AG04449 (cell line): ENCODE results near the gene SYK.

Experiments used
- CTCF ChIA-PET: fragments of 350-600 bp; formaldehyde crosslinking; extraction: SDS; loops from one replicate; lab custom pipeline; 2021; ENCODE audit warnings: antibody characterized with exemption; lab: Yijun Ruan, JAX
- POLR2A ChIA-PET: fragments of 400-600, 350-600 bp; formaldehyde crosslinking; extraction: SDS; loops from one replicate; lab custom pipeline; 2020; ENCODE audit warnings: antibody characterized with exemption, inconsistent platforms; lab: Yijun Ruan, JAX
- DNase-seq: peaks from one replicate; pipeline ENCODE4 v3.0.0-alpha.2; 2010; ENCODE audit warnings: low read depth, low spot score
- H3K4me3 ChIP-seq: 2 replicates; pipeline ENCODE4 v1.5.1; 2011; ENCODE audit warnings: low read depth, mild to moderate bottlenecking, control low read depth, low read length
- CTCF ChIP-seq: IDR thresholded peaks from one replicate; pipeline ENCODE4 v1.5.1; 2011; ENCODE audit warnings: mild to moderate bottlenecking, moderate library complexity, low read length, control low read depth, inconsistent platforms; ENCODE audit not compliant: insufficient read depth; ENCODE audit errors: missing control alignments

Gene SYK

DNA sequence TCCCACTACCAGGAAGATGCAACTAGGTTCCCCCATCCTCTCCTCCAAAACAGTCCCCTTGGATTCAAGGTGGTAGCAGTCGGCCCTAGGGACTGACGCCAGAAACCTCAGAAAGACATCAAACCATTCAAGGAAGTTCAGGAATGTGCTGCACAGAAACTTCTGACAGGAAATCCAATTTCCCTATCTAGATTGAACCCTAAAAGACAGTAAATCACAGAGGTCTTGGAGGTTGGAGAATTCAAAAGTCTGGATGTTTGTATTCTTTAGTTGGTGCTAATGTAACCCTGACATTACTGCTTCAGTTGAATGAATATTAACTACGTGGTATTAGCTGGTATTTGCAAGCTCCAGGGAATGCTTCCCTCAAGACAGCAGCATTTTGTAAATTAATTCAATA, 125.3 kb downstream of the SYK start:
- H3K4me3 ChIP-seq: no peak overlapping the region
- TF ChIP-seq CTCF: no peak
- DNase-seq: no peak
- ChIA-PET CTCF (interaction anchor here (0.6 to 1.5 kb wide), 2 partner anchors 11 to 807 kb away, joined by 3 to 5 read pairs; no protein-coding TSS in a partner anchor), POLR2A (no interaction called here)

DNA sequence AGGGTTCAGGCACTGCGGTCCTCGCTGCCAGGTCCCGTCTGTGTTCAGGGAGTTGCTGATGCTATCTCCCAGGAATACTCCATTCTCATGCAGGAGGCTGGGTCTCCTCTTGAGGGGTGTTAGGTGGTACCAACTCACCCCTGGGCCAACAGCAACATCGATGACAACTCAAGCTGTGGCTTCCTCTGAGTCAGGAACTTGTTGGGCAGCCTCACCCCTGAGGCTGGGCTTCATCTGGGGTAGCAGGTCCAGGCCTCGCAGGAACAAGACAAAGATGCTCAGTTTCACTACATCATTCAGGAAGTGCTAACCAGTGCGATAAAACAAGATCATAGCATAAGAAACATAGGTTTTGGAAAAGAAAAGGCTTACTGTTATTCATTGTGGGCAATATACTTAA, 125.9 kb downstream of the SYK start:
- CTCF ChIA-PET: interaction anchor here (0.6 to 1.9 kb wide), 3 partner anchors 12 to 807 kb away, joined by 3 to 8 read pairs (median 5); no protein-coding TSS in a partner anchor
- DNase-seq: no peak

DNA sequence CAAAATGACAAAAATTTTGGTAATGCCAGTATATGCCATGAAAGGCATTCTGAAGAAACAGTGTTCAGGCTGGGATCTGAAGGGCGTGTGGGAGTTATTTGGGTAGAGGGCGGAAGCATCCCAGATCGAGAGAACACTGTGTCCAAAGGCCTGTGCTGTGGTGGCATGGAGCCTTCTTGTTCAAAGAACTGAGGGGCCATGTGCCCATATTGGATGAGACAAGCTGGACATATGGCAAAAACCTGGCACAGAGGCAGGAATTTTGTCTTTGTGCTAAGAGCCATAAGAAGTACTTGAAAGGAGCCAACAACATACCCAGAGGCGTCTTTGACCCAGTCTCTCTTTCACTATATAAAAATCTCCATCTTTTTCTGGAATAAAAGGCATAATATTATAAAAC, 128.0 kb downstream of the SYK start:
- POLR2A ChIA-PET: no interaction called here
- no peak for DNase-seq
- no peak overlapping the region for H3K4me3 ChIP-seq
- no peak for TF ChIP-seq CTCF
- CTCF ChIA-PET: interaction anchor here (0.6 to 1.9 kb wide), 4 partner anchors 11 to 797 kb away, joined by 3 to 8 read pairs (median 3); no protein-coding TSS in a partner anchor

More for the DNA sequence above, 125.9 kb downstream of the SYK start:
- POLR2A ChIA-PET: no interaction called here
- TF ChIP-seq CTCF: no peak
- H3K4me3 ChIP-seq: no peak overlapping the region

DNA sequence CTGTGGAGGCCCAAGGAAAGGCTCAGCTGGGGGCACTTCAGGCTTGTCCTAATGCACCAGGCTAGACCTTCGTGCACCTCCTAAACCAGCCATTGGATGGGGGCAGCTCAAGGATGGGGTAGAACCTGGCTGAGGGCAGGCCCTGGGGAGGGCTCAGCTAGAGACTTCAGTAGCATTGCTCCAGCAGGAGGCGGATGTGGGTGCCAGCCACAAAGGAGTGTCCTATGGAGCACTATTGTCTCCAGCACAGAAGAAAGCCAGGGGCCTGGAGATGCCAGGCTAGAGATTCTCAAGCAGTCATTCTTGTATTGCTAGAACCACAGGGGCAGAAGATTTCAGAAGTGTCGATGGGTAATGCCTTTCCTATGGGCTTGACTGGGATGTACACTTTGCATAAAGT, 131.8 kb downstream of the SYK start:
- POLR2A ChIA-PET: no interaction called here
- H3K4me3 ChIP-seq: no peak overlapping the region
- DNase-seq: no peak
- no peak for TF ChIP-seq CTCF
- CTCF ChIA-PET: interaction anchor here (2.4 kb wide), 1 partner anchor 19 kb away, joined by 8 read pairs; no protein-coding TSS in a partner anchor

DNA sequence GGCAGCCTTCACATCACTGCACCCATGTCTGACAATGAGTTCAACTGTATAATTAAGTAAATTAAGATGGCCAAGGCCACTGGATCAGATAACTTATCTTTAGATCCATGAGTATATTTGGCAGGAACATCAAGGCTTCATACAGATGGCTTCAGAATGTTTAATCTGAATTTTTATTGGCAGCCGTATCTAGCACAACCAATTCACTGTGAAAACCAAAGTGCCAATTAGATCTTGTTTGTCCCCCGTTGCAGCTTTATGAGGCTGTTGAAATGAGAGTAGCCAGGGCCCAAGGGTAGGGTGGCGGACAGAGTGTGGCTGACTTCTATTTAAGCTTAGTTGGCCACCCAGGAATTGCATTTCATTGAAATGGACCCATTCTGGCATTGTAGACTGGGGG, 137.7 kb downstream of the SYK start:
- TF ChIP-seq CTCF: no peak
- DNase-seq: no peak
- H3K4me3 ChIP-seq: no peak overlapping the region
- CTCF ChIA-PET: no interaction called here
- POLR2A ChIA-PET: no interaction called here

- CTCF ChIA-PET: no interaction called here
- no peak for DNase-seq
- H3K4me3 ChIP-seq: no peak overlapping the region
- POLR2A ChIA-PET: no interaction called here
- TF ChIP-seq CTCF: no peak
These were observed 138.7 kb downstream of the SYK start for GRCh38 chr9:90940280-90940679.
